Gastrocnemius medialis (tissue), 4 donors: ENCODE data around the gene MSH2. TPM values are rescaled to one million over a fixed set of nuclear protein-coding genes. Genes with fewer than 3 reads are reported as not detected.

ENCODE experiments used
- ATAC-seq, 2 donors: fragments of 150-250 bp; one replicate each; pipeline ENCODE4 v1.9.1; 2016
- DNase-seq, 2 donors: peaks; one replicate each; pipeline ENCODE4 v3.0.0-alpha.2; 2019
- H3K27ac ChIP-seq, 4 donors: fragments of 200-600 bp; sonication (generic); 1 replicate in 1 of 4; 2 replicates in 3 of 4; pipeline ENCODE4 v1.5.1; 2016 to 2018; ENCODE audit warnings: mild to moderate bottlenecking in 2 of 4, moderate library complexity in 1 of 4
- H3K27me3 ChIP-seq, 3 donors: fragments of 200-600 bp; sonication (generic) in 2 of 3; 1 replicate in 1 of 3; 2 replicates in 2 of 3; pipeline versions ENCODE4 v1.5.1 to v1.6.0; 2016 to 2019; ENCODE audit warnings: mild to moderate bottlenecking in 1 of 3, moderate library complexity in 1 of 3
- H3K36me3 ChIP-seq, 2 donors: fragments of 200-600 bp; sonication (generic) in 1 of 2; one replicate each; pipeline ENCODE4 v1.5.1; 2017 to 2018
- H3K4me1 ChIP-seq, 2 donors: fragments of 200-600 bp; sonication (generic) in 1 of 2; one replicate each; pipeline ENCODE4 v1.5.1; 2016 to 2017; ENCODE audit warnings: mild to moderate bottlenecking in 2 of 2
- H3K4me3 ChIP-seq, 4 donors: fragments of 200-600 bp; sonication (generic) in 3 of 4; 1 replicate in 1 of 4; 2 replicates in 3 of 4; pipeline ENCODE4 v1.5.1; 2016 to 2019; ENCODE audit warnings: mild to moderate bottlenecking in 2 of 4
- H3K9me3 ChIP-seq, 3 donors: fragments of 200-600 bp; sonication (generic) in 2 of 3; 1 replicate in 1 of 3; 2 replicates in 2 of 3; pipeline ENCODE4 v1.5.1; 2016 to 2019
- CTCF ChIP-seq, 5 experiments: fragments of 450-650 bp in 3 of 5; fragments of 200-600 bp in 2 of 5; sonication (generic) in 2 of 5; IDR thresholded peaks in 4 of 5; conservative IDR thresholded peaks in 1 of 5; 1 replicate in 4 of 5; 2 replicates in 1 of 5; pipeline ENCODE4 v1.5.1; 2016 to 2019; ENCODE audit warnings: antibody characterized with exemption in 5 of 5, mild to moderate bottlenecking in 3 of 5, moderate library complexity in 3 of 5
- POLR2A ChIP-seq, 2 donors: fragments of 450-650 bp; IDR thresholded peaks; one replicate each; pipeline ENCODE4 v1.6.1; 2017; ENCODE audit warnings: antibody characterized with exemption in 2 of 2, mild to moderate bottlenecking in 2 of 2, moderate library complexity in 2 of 2
- in situ Hi-C, 4 donors: fragments of 200-750 bp; cut with MboI; loops; one replicate each; pipeline versions ENCODE4 v1.15.0 to v1.8.0; 2017; ENCODE audit warnings: low sequenced_read_pairs in 4 of 4
- intact Hi-C: fragments of 100-400 bp; cut with DNase I; formaldehyde crosslinking; loops from one replicate; pipeline ENCODE4 v1.15.1; 2023; ENCODE audit warnings: low total_unique reads
- microRNA counts, 2 donors: library from miRNA; unstranded; fragments of <30 nt; microRNA quantifications; one replicate each; lab custom pipeline; 2016
- microRNA-seq, 2 donors: library from miRNA; unstranded; fragments of <30 nt; microRNA quantifications; one replicate each; pipeline ENCODE4, GENCODE V29; 2016; ENCODE audit warnings: borderline replicate concordance in 2 of 2
- total RNA-seq, 4 donors: library from RNA; depleted of rRNA; stranded (reverse); fragments of >200 nt; gene quantifications; one replicate each; pipeline versions ENCODE4 v1.1.0 to v1.2.3, GENCODE V29; 2016

Gene MSH2
- total RNA-seq, 4 donors from 2014 or later: 3.5 to 6.4 (median 4.8) TPM

- intact Hi-C loops: no loop called here
- Histone ChIP-seq H3K9me3 (no peaks in the 10 kb centered on the region), H3K27me3 (no peaks in the 10 kb centered on the region), H3K36me3 (no peaks in the 10 kb centered on the region), H3K4me3 (no peak overlapping the region), H3K27ac (no peak overlapping the region), H3K4me1 (no peaks in the 10 kb centered on the region)
- no peak for ATAC-seq
- DNase-seq: no peak
- in situ Hi-C loops: no loop called here
- TF ChIP-seq CTCF (IDR thresholded peaks at IDR 0.05 in 4 of 5, conservative IDR thresholded peaks at IDR 0.05 in 1 of 5): no peak
- TF ChIP-seq POLR2A (IDR thresholded peaks at IDR 0.05): no peak
Observed at GRCh38 chr2:47531378-47532042, 128.6 kb downstream of the MSH2 start.

MicroRNAs within 50 kb of the gene (microRNA counts, 767-probe panel; counts per million panel counts)
- 356 to 448 counts per million in 2 donors for microRNA hsa-miR-559 (lab: Ali Mortazavi, UCI)

Small RNA genes within 50 kb of the gene (microRNA-seq; reads per million reads assigned to microRNA genes)
- gene MIR559: 0 reads per million in 2 donors

Other genes with a start within 250 kb of the MSH2 start
- under 1 TPM in 1 of 4 donors, not detected in 3; 0.33 TPM for gene STPG4, start 247.8 kb upstream of the MSH2 start, total RNA-seq
- 100 to 1,000 TPM; 129 to 195 (median 149) TPM for gene CALM2, start 226.6 kb upstream of the MSH2 start, total RNA-seq
- gene EPCAM, start 33.8 kb upstream of the MSH2 start, total RNA-seq: 1 to 10 TPM in 1 of 4 donors, not detected in 3; 2.9 TPM
- not detected for gene KCNK12, start 167.8 kb downstream of the MSH2 start, total RNA-seq